Transverse colon (tissue), 4 donors: ENCODE measurements around the gene RIOK2. TPM values are rescaled to one million over a fixed set of nuclear protein-coding genes. Genes with fewer than 3 reads are reported as not detected.
"Not testable (repeated sequence)": the region's sequence is repeated elsewhere in the genome, so short reads cannot be mapped to it uniquely, and the experiment has no call there.

ENCODE experiments used
- DNase-seq: peaks from one replicate; pipeline ENCODE4 v3.0.0-alpha.2; 2019
- H3K27ac ChIP-seq, 4 donors: fragments of 200-600 bp; sonication (generic); 2 replicates each; pipeline ENCODE4 v1.5.1; 2016 to 2018; ENCODE audit warnings: inconsistent platforms in 4 of 4
- H3K27me3 ChIP-seq: fragments of 200-600 bp; sonication (generic); 2 replicates; pipeline ENCODE4 v1.5.1; 2017; ENCODE audit warnings: inconsistent platforms
- H3K36me3 ChIP-seq, 4 donors: fragments of 200-600 bp; sonication (generic); 2 replicates each; pipeline ENCODE4 v1.5.1; 2017 to 2019; ENCODE audit warnings: inconsistent platforms in 4 of 4
- H3K4me1 ChIP-seq, 4 donors: fragments of 200-600 bp; sonication (generic); 2 replicates each; pipeline ENCODE4 v1.5.1; 2017 to 2020; ENCODE audit warnings: inconsistent platforms in 4 of 4
- H3K4me3 ChIP-seq, 4 donors: fragments of 200-600 bp; sonication (generic); 1 replicate in 1 of 4; 2 replicates in 3 of 4; pipeline versions ENCODE4 v1.5.1 to v1.6.1; 2017 to 2019; ENCODE audit warnings: inconsistent platforms in 4 of 4
- H3K9me3 ChIP-seq, 2 donors: fragments of 200-600 bp; sonication (generic); 2 replicates each; pipeline ENCODE4 v1.5.1; 2017 to 2019; ENCODE audit warnings: inconsistent platforms in 2 of 2
- CTCF ChIP-seq, 5 experiments: fragments of 200-600 bp in 3 of 5; fragments of 450-650 bp in 2 of 5; sonication (generic) in 3 of 5; IDR thresholded peaks; 1 replicate in 2 of 5; 2 replicates in 3 of 5; pipeline ENCODE4 v1.5.1; 2016 to 2017; ENCODE audit warnings: antibody characterized with exemption in 5 of 5, inconsistent platforms in 3 of 5, mild to moderate bottlenecking in 2 of 5, moderate library complexity in 1 of 5
- EP300 ChIP-seq: sonication (generic); formaldehyde crosslinking; IDR thresholded peaks from one replicate; pipeline ENCODE4 v1.6.1; 2017; ENCODE audit warnings: antibody characterized with exemption, low read depth
- POLR2A ChIP-seq: fragments of 450-650 bp; IDR thresholded peaks from one replicate; pipeline ENCODE4 v1.6.1; 2016; ENCODE audit warnings: antibody characterized with exemption, mild to moderate bottlenecking, moderate library complexity
- POLR2AphosphoS5 ChIP-seq, 3 donors: sonication (generic); formaldehyde crosslinking; IDR thresholded peaks; one replicate each; pipeline ENCODE4 v1.6.1; 2016; ENCODE audit warnings: antibody characterized with exemption in 3 of 3
- WGBS, 2 donors: methylation state at CpG; one replicate each; pipeline ENCODE4 v1.1.5; 2018; ENCODE audit warnings: low coverage in 1 of 2; 5-methylcytosine and 5-hydroxymethylcytosine counted together
- in situ Hi-C, 4 donors: fragments of 200-750 bp; cut with MboI; loops; one replicate each; pipeline versions ENCODE4 v1.15.0 to v1.15.1; 2017; ENCODE audit warnings: low sequenced_read_pairs in 3 of 4, low pct_ligation_motif_present in 1 of 4, low pct_unique_long_range_greater_than_20kb in 1 of 4
- intact Hi-C: fragments of 100-400 bp; cut with DNase I; formaldehyde crosslinking; loops from one replicate; pipeline ENCODE4 v1.15.1; 2023; ENCODE audit warnings: low total_unique reads
- total RNA-seq, 4 donors: library from RNA; depleted of rRNA; stranded (reverse); fragments of >200 nt; gene quantifications; one replicate each; pipeline ENCODE4 v1.1.0, GENCODE V29; 2016

RIOK2 gene
- total RNA-seq, 4 donors from 2014 or later: 19.3 to 119 (median 23.4) TPM

GRCh38 chr5:97192580-97193354 lies 9.7 kb upstream of the RIOK2 start:
- DNase-seq: no peak
- Histone ChIP-seq H3K4me3 (no peak overlapping the region), H3K36me3 (no peaks in the 10 kb centered on the region), H3K27me3 (no peaks in the 10 kb centered on the region), H3K4me1 (no peaks in the 10 kb centered on the region), H3K27ac (no peak overlapping the region), H3K9me3 (peaks cover 0 to 5% of the 10 kb centered on the region in 2 donors)
- in situ Hi-C loops: loop anchor here in 2 of 4 donors (25.0 kb wide), 2 partner anchors 1570 to 1845 kb away; partner anchors contain the start of gene RGMB (in 1 of the 2)
- 17 to 59% methylated on average over 1 to 5 of the region's 5 CpGs for WGBS, 2 donors
- TF ChIP-seq CTCF (IDR thresholded peaks at IDR 0.05) (no peak), POLR2A (no peak), EP300 (no peak), POLR2AphosphoS5 (IDR thresholded peaks at IDR 0.05) (no peak)
- intact Hi-C loops: no loop called here

GRCh38 chr5:97191893-97192292 lies 8.8 kb upstream of the RIOK2 start:
- no peak for TF ChIP-seq POLR2AphosphoS5 (IDR thresholded peaks at IDR 0.05)
- no peak for TF ChIP-seq CTCF (IDR thresholded peaks at IDR 0.05)
- TF ChIP-seq POLR2A: no peak
- no peak for TF ChIP-seq EP300
- in situ Hi-C loops: loop anchor here in 2 of 4 donors (25.0 kb wide), 2 partner anchors 1570 to 1845 kb away; partner anchors contain the start of gene RGMB (in 1 of the 2)
- WGBS, 2 donors: 65 to 83% methylated on average over 2 of the region's 2 CpGs
- H3K27ac ChIP-seq: no peak overlapping the region
- intact Hi-C loops: no loop called here
- peaks cover 0 to 5% of the 10 kb centered on the region in 2 donors for H3K9me3 ChIP-seq
- no peak overlapping the region for H3K4me3 ChIP-seq
- no peak for DNase-seq
- no peaks in the 10 kb centered on the region for H3K36me3 ChIP-seq
- H3K4me1 ChIP-seq: no peaks in the 10 kb centered on the region
- no peaks in the 10 kb centered on the region for H3K27me3 ChIP-seq

GRCh38 chr5:97189523-97189922 lies 6.5 kb upstream of the RIOK2 start:
- WGBS, 2 donors: 92 to 100% methylated on average over 1 of the region's 1 CpG
- in situ Hi-C loops: loop anchor here in 2 of 4 donors (25.0 kb wide), 2 partner anchors 1573 to 1848 kb away; partner anchors contain the start of gene RGMB (in 1 of the 2)

GRCh38 chr5:97183930-97184213 lies 825 bp upstream of the RIOK2 start:
- WGBS, 2 donors: 38% methylated on average over 6 of the region's 6 CpGs; no CpG with 5 or more reads in 1 of the 2 donors
- H3K4me3 ChIP-seq: peak overlapping the region; percentile 67 to 83 (median 74)
- no peak for DNase-seq
- intact Hi-C loops (no loop called here), in situ Hi-C loops (loop anchor here in 2 of 4 donors (25.0 kb wide), 2 partner anchors 1578 to 1853 kb away; partner anchors contain the start of gene RGMB (in 1 of the 2))
- peaks cover 14 to 31% (median 17%) of the 10 kb centered on the region in 4 donors for H3K4me1 ChIP-seq
- peaks cover 0 to 6% (median 3%) of the 10 kb centered on the region in 4 donors for H3K36me3 ChIP-seq
- H3K27ac ChIP-seq: peak overlapping the region; percentile 89 to 93 (median 92)
- H3K9me3 ChIP-seq: no peaks in the 10 kb centered on the region
- TF ChIP-seq CTCF (IDR thresholded peaks at IDR 0.05) (no peak), POLR2A (peak; percentile 0), POLR2AphosphoS5 (IDR thresholded peaks at IDR 0.05) (no peak), EP300 (no peak)
- H3K27me3 ChIP-seq: no peaks in the 10 kb centered on the region

More at GRCh38 chr5:97189523-97189922, 6.5 kb upstream of the RIOK2 start:
- H3K27me3 ChIP-seq, H3K4me3 ChIP-seq, H3K27ac ChIP-seq, H3K9me3 ChIP-seq, H3K36me3 ChIP-seq, DNase-seq, H3K4me1 ChIP-seq, intact Hi-C loops: not testable (repeated sequence)
